ENCODE data around the gene PGA5. TPM values are rescaled to one million over a fixed set of nuclear protein-coding genes. Genes with fewer than 3 reads are reported as not detected.

Gene PGA5
- total RNA-seq, 6 donors from 2014 or later, result 0.30 to 1.2 TPM; not detected in 4

- peak in 1 of 2 donors; percentile 92 for DNase-seq
- Histone ChIP-seq H3K4me1 (peaks cover 20 to 23% (median 21%) of the 10 kb centered on the region in 4 donors), H3K36me3 (peaks cover 0 to 13% (median 3%) of the 10 kb centered on the region in 4 donors), H3K4me3 (peak overlapping the region; percentile 15 to 58 (median 50)), H3K27me3 (peaks cover 0 to 18% (median 7%) of the 10 kb centered on the region in 4 donors), H3K9me3 (no peaks in the 10 kb centered on the region), H3K27ac (no peak overlapping the region)
- TF ChIP-seq POLR2AphosphoS5 (IDR thresholded peaks at IDR 0.05), result no peak
- peak; percentile 41 to 60 for ATAC-seq (ENCODE audit: low FRiP score in 2 of 2)
- WGBS, 2 donors, result 4% methylated on average over 21 to 34 of the region's 60 CpGs
These were observed 53.1 kb downstream of the PGA5 start for GRCh38 chr11:61293867-61294716.

GRCh38 chr11:61294717-61295595 is 54.0 kb downstream of the PGA5 start, which contains the start of gene VWCE:
Gene VWCE, minus strand, starts transcription at chr11:61295316. Its CDS starts 279 bp downstream, at chr11:61295037.
- Histone ChIP-seq H3K27me3 (peaks cover 0 to 18% (median 7%) of the 10 kb centered on the region in 4 donors), H3K36me3 (peaks cover under 1 to 22% (median 10%) of the 10 kb centered on the region in 4 donors), H3K4me3 (peak within 1 kb of the TSS; percentile 15 to 58 (median 50)), H3K9me3 (no peaks in the 10 kb centered on the region), H3K27ac (no peak within 1 kb of the TSS), H3K4me1 (peaks cover 20 to 23% (median 21%) of the 10 kb centered on the region in 4 donors)
- TF ChIP-seq CTCF (IDR thresholded peaks at IDR 0.05) (no peak), POLR2A (IDR thresholded peaks at IDR 0.05) (no peak), EP300 (IDR thresholded peaks at IDR 0.05) (no peak), POLR2AphosphoS5 (IDR thresholded peaks at IDR 0.05) (no peak)
- WGBS, 2 donors, result 0 to 2% methylated on average over 20 to 64 of the region's 97 CpGs
- ATAC-seq (ENCODE audit: low FRiP score in 2 of 2) (peak; percentile 70 to 71), DNase-seq (peak; percentile 39 to 91)

GRCh38 chr11:61295596-61295926 is 54.6 kb downstream of the PGA5 start:
- Histone ChIP-seq H3K27ac (no peak overlapping the region), H3K4me3 (peak overlapping the region in 3 of 4 donors; percentile 46 to 58 (median 54))

GRCh38 chr11:61297341-61297740 is 56.4 kb downstream of the PGA5 start:
- no peak for ATAC-seq (ENCODE audit: low FRiP score in 2 of 2)
- Histone ChIP-seq H3K27me3 (peaks cover 0 to 18% (median 7%) of the 10 kb centered on the region in 4 donors), H3K27ac (no peak overlapping the region), H3K36me3 (peaks cover 23 to 46% (median 34%) of the 10 kb centered on the region in 4 donors), H3K9me3 (no peaks in the 10 kb centered on the region), H3K4me1 (peaks cover 20 to 23% (median 21%) of the 10 kb centered on the region in 4 donors), H3K4me3 (no peak overlapping the region)
- TF ChIP-seq POLR2A (IDR thresholded peaks at IDR 0.05), result no peak
- no peak for TF ChIP-seq CTCF (IDR thresholded peaks at IDR 0.05)
- TF ChIP-seq EP300 (IDR thresholded peaks at IDR 0.05), result no peak
- no peak for TF ChIP-seq POLR2AphosphoS5 (IDR thresholded peaks at IDR 0.05)
- DNase-seq, result no peak
- WGBS, 2 donors, result 55 to 62% methylated on average over 1 of the region's 1 CpG

More at GRCh38 chr11:61295596-61295926, 54.6 kb downstream of the PGA5 start:
- no peak for ATAC-seq (ENCODE audit: low FRiP score in 2 of 2)
- no peak for DNase-seq
- H3K27me3 ChIP-seq, result peaks cover 0 to 18% (median 7%) of the 10 kb centered on the region in 4 donors
- peaks cover 6 to 28% (median 16%) of the 10 kb centered on the region in 4 donors for H3K36me3 ChIP-seq
- 48 to 88% methylated on average over 2 to 12 of the region's 12 CpGs for WGBS, 2 donors
- TF ChIP-seq EP300 (IDR thresholded peaks at IDR 0.05) (no peak), POLR2A (IDR thresholded peaks at IDR 0.05) (no peak), POLR2AphosphoS5 (IDR thresholded peaks at IDR 0.05) (no peak), CTCF (IDR thresholded peaks at IDR 0.05) (no peak)
- H3K4me1 ChIP-seq, result peaks cover 20 to 23% (median 21%) of the 10 kb centered on the region in 4 donors
- no peaks in the 10 kb centered on the region for H3K9me3 ChIP-seq

Data from upper lobe of left lung (tissue), 6 donors.